Stimulated activated CD8-positive, alpha-beta memory T cell treated with anti-CD3 and anti-CD28 coated beads, Interleukin-15, amount 100 ng/mL, for 24 hours (primary cell): Measurements from ENCODE around the gene MAP4K3.
"Not testable (repeated sequence)": the region's sequence is repeated elsewhere in the genome, so short reads cannot be mapped to it uniquely, and the experiment has no call there.

Experiments used
- DNase-seq: peaks from one replicate; pipeline ENCODE4 v3.0.0-alpha.2; 2020; ENCODE audit warnings: low read depth

The MAP4K3 gene

DNA sequence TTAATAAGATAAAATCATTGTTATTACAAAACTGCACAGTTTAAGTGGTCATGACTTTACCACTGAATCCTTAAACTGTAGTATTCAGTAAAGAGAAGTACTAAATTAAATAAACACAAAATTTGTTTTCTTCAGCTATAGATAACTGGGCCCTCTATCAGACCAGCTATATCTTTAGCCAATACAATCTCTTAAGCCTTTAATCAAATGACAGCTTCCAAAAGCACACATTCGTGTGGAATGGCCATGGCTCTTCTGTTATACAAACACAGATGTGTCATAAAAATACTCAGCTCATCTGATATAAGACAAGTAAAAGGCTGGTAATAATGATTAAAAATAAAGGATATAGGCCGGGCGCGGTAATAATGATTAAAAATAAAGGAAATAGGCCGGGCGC lies 135.7 kb downstream of the MAP4K3 start:
- DNase-seq = no peak

DNA sequence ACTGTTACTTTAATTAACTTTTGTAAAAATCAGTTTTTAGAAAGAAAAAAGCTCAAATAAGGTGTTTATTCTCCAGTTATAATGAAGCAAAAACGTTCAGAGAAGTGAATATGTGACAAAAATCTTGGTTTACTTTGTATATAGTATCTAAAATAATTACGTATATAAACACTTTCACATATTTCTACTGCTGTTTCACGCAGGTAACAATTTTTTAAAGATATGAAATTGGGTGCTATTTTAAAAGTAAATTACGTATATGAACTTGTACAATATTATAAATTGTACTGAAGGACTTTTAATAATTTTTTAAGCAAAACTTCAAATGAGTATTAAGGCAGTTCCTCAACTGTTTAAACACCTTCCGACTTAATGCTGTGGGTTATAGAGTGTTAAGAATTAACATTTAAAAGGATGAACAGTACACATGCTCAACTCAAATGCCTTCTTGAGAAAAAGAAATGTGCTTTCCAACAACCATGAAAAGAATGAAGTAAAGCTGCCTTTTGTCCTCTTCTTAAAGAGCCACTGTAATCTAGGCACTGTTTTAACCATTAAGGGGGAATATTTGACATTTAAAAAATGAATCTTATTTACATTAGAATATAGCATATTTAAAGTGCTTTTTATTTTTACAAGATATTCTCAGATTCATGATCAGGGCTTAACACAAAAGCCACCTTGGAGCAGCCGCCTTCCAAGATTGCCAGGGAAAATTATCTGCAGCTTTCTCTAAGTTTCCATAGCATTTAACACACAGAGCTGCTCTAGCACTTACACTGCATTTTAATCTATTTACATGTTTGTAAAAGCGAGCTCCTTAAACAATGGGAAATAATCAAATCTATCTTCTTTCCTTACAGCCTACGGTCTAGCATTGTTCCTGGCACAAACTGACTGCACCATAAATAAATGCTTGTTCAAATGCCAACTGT lies 136.8 kb downstream of the MAP4K3 start:
- no peak for DNase-seq

DNA sequence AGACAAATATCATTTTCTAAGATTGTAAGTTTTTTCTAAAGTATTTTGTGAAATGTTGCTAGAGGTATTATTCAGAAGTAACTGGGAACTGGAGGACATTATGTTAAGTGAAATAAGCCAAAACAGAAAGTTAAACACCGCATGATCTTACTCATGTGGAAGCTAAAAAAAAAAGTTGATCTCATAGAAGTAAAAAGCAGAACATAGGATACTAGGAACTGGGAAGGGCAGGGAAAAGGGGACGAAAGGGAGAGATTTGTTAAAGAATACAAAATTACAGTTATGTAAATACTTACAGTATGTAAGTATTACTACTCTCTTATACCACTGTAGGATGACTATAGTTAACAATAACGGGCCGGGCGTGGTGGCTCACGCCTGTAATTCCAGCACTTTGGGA lies 146.7 kb downstream of the MAP4K3 start:
- DNase-seq = no peak

DNA sequence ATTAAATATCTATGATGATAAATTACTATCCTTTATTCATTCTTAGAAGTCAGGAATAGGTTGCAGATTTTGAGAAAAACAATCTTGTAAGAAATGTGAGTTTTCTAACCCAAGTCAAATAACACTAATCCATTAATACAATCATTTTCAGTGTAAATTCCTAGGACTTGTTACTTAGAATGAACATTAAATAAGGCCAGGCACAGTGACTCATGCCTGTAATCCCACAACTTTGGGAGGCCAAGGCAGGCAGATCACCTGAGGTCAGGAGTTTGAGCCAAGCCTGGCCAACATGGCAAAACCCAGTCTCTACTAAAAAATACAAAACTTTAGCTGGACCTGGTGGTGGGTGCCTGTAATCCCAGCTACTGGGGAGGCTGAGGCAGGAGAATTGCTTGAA lies 147.5 kb downstream of the MAP4K3 start:
- no peak for DNase-seq

DNA sequence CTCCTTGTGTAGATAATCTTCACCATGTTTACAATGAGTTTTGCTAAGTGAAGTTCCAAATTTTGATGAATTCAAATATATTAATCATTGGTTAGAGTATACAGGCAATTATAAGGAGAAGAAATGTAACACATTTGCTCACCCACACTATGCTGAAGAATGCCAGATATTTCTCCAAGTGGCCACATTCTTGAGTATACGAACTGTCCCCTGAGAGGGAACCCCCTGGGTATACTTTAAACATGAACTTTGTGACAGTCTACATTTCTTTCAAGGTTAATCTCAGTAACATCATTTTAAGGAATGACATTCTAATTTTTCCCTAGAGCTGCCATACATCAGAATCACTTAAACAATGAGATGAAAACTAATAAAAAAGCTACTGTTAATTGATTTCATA lies 153.5 kb downstream of the MAP4K3 start:
- DNase-seq = no peak

DNA sequence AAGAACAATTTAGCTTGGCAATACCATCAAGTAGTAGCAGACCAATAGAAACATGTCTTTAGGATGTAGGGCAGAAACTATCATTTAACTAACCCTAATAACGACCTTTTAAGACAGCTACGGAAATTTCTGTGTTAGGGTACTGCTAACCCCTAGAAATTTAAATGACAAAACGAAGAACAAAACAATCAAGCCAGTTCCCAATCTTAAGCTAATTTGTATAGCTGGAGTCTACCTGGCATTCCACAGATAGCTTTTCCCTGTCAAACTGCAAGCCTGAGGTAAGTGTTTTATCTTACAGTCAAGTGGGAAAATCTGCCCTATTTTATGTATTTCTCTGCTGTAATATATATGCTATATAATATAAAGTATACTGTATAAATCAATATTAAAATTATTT lies 155.7 kb downstream of the MAP4K3 start:
- no peak for DNase-seq

DNA sequence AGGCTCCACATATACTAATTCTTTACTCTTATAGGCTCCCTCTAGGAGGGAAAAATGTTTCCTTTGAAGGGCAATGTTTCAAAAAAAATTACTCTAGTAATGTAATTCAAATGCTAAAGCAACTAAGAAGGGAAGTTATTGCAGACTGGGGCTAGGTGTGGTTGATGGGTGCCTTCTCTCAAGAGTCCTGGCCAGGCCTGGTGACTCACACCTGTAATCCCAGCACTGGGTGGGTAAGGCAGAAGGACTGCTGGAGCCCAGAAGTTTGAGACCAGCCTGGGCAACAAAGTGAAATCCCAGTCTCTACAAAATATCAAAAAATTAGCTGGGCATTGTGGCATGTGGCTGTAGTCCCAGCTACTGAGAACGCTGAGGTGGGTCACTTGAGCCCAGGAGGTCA lies 162.1 kb downstream of the MAP4K3 start:
- DNase-seq = no peak

DNA sequence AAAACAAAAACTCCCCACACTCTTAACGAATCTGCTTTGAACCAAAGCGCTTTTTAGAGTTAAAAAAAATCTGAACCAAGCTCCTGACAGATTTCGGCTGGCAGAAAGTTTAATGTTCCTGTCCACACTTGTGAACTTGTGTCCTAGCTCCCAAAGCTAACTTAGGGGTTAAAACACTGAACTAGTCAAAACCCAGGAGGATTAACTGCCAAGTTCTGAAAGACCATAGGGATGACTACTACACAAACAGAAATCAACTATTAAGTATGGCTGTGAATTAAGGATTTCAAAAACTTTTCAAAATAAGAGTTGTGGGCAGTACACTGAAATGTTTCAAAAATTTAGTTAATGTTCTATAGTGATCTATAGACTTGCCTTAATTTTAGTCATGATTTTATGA lies 167.1 kb downstream of the MAP4K3 start:
- DNase-seq = no peak

DNA sequence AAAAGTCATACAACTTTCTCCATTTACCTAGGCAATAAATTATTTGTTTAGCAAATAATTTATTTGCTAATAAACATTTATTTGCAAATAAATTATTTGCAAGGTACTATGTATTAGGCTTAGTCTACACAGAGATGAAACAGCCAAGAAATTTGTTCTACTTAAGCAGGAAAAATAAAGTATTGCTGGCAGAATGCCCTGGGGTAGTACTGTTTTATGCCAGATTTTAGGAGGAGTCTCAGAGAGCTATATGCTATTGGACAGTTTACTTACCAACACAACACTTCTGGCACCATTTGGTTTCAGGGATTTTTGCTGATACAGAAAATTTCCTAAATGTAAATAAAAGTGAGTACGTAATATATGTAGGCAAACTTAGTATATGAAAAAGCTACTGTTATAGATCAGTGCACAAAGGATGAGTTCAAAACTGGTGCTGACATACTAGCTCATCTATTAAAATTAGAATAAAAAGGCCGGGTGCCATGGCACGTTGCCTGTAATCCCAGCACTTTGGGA lies 170.1 kb downstream of the MAP4K3 start:
- no peak for DNase-seq

DNA sequence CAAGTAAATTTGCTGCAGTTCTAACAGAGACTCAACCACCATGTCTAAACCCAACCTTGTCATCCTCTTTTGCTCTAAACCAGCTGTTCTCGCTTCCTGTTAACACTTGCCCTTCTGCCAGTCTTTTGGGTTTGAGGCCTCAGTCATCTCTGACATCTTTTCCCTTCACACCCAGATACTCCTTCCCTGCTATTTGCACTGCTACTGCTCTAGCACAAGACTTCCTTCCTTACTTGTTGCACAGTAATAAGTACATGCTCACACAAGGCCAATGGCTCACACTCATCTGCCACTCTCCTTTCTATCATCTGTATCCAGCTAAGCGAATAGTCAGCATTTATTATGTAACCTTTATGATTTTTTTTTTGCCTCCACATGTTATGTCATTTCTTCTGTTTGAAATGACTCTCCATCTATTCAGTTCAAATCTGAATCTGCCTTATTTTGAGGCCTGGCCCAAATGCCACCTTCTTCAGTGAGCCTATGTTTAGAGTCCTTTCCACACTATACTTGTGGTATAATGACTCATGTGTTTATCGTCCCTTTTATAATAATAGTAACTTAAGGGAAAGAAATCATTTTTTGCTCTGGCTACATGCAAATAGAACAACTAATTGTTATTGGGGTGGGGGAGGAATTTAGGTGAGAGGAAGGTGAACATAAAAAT lies 170.8 kb downstream of the MAP4K3 start:
- DNase-seq = no peak

DNA sequence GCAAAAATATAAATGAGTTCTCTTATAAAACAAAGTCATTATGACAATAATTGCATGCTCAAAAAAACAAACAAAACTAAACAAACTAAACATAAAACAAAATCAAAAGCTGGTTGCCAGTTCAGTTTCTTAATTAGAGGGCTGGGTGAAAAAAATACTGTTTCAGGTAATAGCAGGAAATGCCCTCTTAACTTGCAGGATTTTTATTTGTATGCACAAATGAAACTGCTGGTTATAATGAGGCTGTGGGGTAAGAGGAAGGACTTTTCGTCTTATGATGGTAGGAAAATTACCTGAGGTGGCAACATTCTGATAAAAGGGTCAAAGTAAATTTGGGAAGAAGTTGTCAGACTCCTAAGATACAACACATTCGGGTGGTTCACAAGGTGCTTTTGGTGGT lies 171.8 kb downstream of the MAP4K3 start:
- DNase-seq = no peak

DNA sequence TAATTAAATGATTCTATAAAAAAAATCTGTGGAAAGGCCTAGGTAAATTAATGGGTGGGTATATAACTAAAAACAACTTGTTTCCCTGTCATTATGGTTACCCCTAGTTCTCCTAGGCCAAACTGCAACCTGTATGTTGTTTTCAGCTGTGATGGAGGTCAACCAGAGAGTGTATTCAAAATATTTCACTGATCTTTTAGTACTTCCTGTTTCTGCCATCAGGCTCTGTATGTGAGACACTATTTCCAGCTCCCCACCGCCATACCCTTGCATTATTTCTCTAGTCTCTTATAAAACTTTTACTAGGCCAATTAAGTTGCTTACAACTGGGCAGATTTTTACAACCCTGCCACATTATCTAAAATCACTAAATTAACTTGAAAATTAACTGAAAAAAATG lies 172.4 kb downstream of the MAP4K3 start:
- DNase-seq = no peak

DNA sequence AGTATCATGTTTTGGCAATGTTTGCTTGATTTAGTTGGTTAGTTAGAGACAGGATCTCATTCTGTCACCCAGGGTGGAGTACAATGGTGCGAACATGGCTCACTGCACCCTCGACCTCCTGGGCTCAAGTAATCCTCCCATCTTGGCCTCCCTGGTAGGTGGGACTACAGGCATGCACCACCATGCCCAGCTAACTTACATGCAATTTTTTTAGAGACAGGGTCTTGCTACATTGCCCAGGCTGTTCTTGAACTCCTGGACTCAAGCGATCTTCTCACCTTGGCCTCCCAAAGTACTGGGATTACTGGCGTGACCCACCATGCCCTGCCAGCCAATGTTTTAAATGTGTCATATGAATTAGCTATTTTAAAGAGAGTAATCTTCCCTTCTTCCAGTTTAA lies 177.0 kb downstream of the MAP4K3 start:
- DNase-seq = no peak

DNA sequence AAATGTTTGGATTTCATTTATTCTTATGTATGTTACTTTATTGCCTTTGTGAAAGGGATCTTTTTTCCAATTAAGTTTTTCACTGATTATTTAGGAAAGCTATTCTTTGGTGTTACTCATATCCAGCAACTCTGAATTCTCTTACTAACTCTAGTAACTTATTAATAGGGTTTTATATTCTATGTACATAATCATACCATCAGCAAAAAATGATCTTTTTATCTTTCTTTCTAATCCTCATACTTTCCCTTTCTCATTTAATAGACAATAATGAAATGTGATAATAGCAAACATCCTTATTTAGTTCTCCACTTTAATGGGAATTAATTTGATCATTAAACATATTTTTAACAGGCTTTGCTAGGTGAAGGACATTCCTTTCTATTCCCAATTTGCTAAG lies 181.0 kb downstream of the MAP4K3 start:
- no peak for DNase-seq

DNA sequence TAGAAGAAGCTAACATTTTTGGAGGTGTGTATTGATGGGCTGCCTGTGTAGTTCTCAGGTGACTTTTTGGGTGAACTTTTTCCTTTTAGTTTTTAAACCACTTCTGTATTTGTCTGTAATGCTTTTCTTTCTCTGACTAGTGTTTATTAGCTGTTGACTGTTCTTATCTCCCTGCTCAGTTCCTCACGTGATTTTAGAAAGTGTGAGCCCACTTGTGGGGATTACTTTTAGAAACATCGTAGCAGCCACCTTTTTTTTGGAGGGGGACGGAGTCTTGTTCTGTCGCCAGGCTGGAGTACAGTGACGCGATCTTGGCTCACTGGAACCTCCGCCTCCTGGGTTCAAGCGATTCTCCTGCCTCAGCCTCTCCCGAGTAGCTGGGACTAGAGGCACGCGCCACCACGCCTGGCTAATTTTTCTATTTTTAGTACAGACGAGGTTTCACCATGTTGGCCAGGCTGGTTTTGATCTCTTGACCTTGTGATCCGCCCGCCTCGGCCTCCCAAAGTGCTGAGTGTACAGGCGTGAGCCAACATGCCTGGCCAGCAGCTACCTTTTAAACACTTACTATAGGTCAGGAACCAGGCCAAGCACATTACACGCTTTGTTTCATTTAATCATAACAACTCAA lies 184.1 kb downstream of the MAP4K3 start:
- no peak for DNase-seq

DNA sequence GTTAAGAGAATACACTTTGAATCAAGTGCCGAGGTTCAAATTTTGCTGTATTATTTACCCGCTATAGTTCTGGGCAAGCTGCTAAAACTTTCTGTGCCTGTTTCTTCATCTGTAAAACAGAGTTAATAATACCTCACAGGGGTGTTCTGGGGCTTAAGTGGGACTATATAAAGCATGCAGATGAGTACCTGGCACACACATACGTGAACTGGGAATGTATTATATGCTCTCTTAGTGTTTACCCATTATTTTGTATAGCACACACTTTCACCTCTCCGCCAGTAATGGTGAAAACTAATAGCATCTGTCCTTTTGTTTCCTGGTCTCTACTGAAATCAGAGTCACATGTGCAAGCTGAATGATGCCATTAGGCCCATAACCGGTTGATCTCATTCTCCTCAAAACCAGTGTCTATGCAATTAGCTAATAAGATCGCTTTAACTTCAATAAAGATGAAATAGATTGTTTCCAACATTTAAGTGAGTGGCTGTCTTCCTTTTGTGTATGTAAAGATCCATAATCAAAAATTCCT lies 189.5 kb downstream of the MAP4K3 start:
- no peak for DNase-seq

DNA sequence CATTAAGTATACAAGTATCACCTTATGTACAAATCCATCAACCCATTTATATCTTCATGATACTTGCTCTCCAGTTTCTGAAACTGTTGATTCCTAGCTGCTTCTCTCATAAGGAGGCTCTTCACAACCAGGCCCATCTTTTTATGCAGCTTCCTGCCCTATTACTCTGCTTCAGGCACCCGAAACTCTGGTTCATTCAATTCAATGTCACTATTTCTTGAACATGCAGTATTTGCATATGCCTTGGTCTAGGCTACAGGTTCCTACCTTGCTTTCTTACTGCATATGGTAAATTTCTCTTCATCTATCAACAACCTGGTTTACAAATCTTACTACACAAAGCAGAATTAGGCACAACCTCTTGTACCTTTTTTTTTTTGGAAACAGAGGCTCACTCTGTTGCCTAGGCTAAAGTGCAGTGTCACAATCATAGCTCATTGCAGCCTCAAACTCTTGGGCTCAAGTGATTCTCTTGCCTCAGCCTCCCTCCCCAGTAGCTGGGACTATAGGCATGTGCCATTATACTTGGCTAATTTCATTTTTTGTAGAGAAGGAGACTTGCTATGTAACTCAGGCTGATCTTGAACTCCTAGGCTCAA lies 190.6 kb downstream of the MAP4K3 start:
- DNase-seq = no peak

DNA sequence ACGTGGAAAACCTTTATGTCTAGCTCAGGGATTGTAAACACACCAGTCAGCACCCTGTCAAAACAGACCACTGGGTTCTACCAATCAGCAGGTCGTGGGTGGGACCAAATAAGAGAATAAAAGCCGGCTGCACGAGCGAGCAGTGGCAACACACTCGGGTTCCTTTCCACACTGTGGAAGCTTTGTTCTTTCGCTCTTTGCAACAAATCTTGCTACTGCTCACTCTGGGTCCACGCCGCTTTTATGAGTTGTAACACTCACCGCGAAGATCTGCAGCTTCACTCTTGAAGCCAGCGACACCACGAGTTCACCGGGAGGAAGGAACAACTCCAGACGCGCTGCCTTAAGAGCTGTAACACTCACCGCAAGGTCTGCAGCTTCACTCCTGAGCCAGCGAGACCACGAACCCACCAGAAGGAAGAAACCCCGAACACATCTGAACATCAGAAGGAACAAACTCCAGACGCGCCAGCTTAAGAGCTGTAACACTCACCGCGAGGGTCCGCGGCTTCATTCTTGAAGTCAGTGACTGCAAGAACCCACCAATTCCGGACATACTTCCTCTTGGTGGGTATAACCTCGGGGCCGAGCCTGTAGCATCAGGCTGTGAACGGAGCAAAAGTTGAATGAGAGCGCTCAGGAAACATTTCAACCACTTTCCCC lies 192.0 kb downstream of the MAP4K3 start:
- DNase-seq = not testable (repeated sequence)

DNA sequence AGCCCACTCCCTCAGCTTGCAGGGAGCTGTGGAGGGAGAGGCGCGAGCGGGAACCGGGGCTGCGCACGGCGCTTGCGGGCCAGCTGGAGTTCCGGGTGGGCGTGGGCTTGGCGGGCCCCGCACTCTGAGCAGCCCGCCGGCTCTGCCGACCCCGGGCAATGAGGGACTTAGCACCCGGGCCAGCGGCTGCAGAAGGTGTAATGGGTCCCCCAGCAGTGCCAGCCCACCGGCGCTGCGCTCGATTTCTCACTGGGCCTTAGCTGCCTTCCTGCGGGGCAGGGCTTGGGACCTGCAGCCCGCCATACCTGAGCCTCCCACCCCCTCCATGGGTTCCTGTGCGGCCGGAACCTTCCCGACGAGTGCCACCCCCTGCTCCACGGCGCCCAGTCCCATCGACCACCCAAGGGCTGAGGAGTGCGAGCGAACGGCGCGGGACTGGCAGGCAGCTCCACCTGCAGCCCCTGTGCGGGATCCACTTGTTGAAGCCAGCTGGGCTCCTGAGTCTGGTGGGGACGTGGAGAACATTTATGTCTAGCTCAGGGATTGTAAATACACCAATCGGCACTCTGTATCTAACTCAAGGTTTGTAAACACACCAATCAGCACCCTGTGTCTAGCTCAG lies 192.7 kb downstream of the MAP4K3 start:
- not testable (repeated sequence) for DNase-seq

DNA sequence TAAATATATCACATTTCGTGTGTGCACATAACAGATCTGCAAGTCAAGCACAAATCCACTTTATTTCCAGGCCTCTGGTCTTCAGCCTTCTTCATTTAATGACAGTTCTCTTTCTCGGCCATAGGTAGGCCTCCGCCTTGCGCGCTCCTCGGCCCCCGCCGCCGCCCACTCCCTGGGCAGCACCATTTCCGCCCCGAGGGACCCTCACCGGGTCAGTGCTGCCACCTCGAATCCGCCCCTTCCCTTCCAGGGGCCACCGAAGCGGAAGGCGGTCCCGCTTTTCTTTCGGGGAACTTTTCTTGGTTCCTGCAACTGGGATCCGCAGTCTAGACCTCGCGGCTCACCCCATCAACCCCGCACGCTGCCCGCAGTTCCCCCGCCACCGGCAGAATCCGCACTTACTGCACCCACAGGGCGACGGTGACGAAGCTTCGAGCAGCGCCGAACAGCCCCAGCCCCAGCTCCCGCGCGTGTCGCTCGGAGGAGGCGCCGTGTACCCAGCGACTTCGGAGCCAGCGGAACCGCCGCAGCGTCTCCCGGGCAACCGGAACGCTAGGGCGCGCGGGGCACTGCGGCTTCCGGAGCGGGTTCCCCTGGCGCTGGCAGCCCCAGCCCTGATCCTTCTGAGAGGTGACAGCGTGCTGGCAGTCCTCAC lies 193.5 kb downstream of the MAP4K3 start, which contains the start of gene CDKL4:
Gene CDKL4, minus strand, starts transcription at position 502 of the 655 bp plus-strand sequence.
- DNase-seq = no peak
